Measurements from ENCODE around the gene ATG5. TPM values are rescaled to one million over a fixed set of nuclear protein-coding genes. Genes with fewer than 3 reads are reported as not detected.

ATG5 gene
- total RNA-seq, 1 experiment from 2014 or later, result 26.9 TPM

DNA sequence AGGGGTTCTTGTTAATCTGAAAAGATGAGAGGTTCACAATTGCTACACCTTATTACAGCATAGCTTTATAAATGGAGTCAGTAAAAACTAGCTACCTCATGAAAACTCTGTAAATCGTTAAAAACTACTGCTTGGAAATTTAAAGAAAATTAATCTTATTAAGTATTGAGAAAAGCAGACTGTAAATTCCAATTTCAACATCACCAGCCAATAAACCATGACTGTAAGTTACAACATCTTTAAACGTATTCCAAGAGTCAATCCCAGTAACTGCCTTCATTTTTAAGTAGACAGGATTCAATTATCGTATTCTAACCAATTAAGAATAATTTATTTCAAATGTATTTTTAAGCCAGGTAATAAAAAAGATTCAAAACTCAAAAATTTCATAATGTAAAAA is 70.3 kb downstream of the ATG5 start:
- intact Hi-C loops (cut with micrococcal nuclease; ENCODE audit: unreplicated experiment), result no loop called here
- Mint-ChIP-seq H3K9me3 (ENCODE audit: unreplicated experiment) (no peaks in the 10 kb centered on the region), H3K27me3 (ENCODE audit: insufficient read depth, unreplicated experiment) (no peaks in the 10 kb centered on the region), H3K4me3 (ENCODE audit: unreplicated experiment) (no peak overlapping the region), H3K36me3 (ENCODE audit: insufficient read depth, unreplicated experiment) (no peaks in the 10 kb centered on the region), H3K27ac (ENCODE audit: unreplicated experiment) (no peak overlapping the region), H3K4me1 (ENCODE audit: low read depth, unreplicated experiment) (no peaks in the 10 kb centered on the region)
- Histone ChIP-seq H3K36me3 (ENCODE audit: control insufficient read depth, insufficient read depth, low read length) (no peaks in the 10 kb centered on the region), H3K27me3 (replicated peaks; ENCODE audit: control insufficient read depth, insufficient read depth, low read length) (no peaks in the 10 kb centered on the region), H3K9me3 (no peaks in the 10 kb centered on the region), H3K4me1 (no peaks in the 10 kb centered on the region), H3K4me3 (ENCODE audit: low read depth, low read length) (no peak overlapping the region)
- ChIA-PET CTCF (no interaction called here), POLR2A (no interaction called here)
- TF ChIP-seq, protein P1, sequence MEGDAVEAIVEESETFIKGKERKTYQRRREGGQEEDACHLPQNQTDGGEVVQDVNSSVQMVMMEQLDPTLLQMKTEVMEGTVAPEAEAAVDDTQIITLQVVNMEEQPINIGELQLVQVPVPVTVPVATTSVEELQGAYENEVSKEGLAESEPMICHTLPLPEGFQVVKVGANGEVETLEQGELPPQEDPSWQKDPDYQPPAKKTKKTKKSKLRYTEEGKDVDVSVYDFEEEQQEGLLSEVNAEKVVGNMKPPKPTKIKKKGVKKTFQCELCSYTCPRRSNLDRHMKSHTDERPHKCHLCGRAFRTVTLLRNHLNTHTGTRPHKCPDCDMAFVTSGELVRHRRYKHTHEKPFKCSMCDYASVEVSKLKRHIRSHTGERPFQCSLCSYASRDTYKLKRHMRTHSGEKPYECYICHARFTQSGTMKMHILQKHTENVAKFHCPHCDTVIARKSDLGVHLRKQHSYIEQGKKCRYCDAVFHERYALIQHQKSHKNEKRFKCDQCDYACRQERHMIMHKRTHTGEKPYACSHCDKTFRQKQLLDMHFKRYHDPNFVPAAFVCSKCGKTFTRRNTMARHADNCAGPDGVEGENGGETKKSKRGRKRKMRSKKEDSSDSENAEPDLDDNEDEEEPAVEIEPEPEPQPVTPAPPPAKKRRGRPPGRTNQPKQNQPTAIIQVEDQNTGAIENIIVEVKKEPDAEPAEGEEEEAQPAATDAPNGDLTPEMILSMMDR (IDR thresholded peaks at IDR 0.05; ENCODE audit: insufficient read depth in 1 of 2, low read depth in 1 of 2, low read length in 1 of 2, severe bottlenecking in 1 of 2, unreplicated experiment in 1 of 2), result no peak
- BruUV-seq (replicated peaks), result no TSS peak
- DNase-seq, result no peak

DNA sequence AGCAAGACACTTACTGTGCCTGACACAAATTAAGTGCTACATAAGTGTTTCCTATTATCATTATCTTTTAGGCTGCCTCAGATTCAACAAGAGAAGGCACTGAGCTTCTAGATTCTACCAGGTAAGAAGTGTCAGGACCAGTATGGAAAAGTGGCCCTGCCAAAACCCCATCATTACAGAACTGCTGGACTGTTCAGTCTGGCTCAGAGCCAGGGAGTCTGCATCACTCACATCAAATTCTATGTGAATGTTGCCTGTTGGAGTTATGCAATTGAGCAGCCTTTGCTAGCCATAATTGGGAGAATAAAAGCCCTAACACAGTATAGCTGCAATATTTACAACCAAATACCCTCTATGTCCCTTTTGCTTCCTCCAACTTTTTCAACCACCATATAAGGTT is 70.9 kb downstream of the ATG5 start:
- Histone ChIP-seq H3K36me3 (ENCODE audit: control insufficient read depth, insufficient read depth, low read length) (no peaks in the 10 kb centered on the region), H3K27me3 (replicated peaks; ENCODE audit: control insufficient read depth, insufficient read depth, low read length) (no peaks in the 10 kb centered on the region), H3K4me1 (no peaks in the 10 kb centered on the region), H3K4me3 (ENCODE audit: low read depth, low read length) (no peak overlapping the region), H3K9me3 (no peaks in the 10 kb centered on the region)
- ChIA-PET CTCF (no interaction called here), POLR2A (no interaction called here)
- Mint-ChIP-seq H3K4me1 (ENCODE audit: low read depth, unreplicated experiment) (no peaks in the 10 kb centered on the region), H3K27me3 (ENCODE audit: insufficient read depth, unreplicated experiment) (no peaks in the 10 kb centered on the region), H3K4me3 (ENCODE audit: unreplicated experiment) (no peak overlapping the region), H3K27ac (ENCODE audit: unreplicated experiment) (no peak overlapping the region), H3K9me3 (ENCODE audit: unreplicated experiment) (no peaks in the 10 kb centered on the region), H3K36me3 (ENCODE audit: insufficient read depth, unreplicated experiment) (no peaks in the 10 kb centered on the region)
- TF ChIP-seq, protein P1 (IDR thresholded peaks at IDR 0.05; ENCODE audit: insufficient read depth in 1 of 2, low read depth in 1 of 2, low read length in 1 of 2, severe bottlenecking in 1 of 2, unreplicated experiment in 1 of 2), result no peak
- BruUV-seq (replicated peaks), result no TSS peak
- no peak for DNase-seq
- intact Hi-C loops (cut with micrococcal nuclease; ENCODE audit: unreplicated experiment), result no loop called here

DNA sequence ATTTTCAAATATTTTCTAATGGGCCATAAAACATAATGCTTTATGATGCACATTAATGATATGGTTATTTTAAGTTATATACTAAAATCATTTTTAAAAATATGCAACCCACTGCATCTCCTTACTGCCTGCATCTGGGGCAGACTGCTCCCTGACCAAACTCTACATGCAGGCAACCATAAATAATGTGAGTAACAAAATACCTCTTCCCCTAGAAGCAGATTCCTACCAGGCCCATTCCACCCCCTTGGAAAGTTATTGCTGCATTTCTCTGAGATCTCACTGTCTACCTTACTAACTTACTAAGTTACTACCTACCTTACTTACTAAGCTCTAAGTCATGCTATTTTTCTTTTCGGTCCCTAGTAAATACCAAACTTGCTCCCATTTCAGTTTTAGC is 71.8 kb downstream of the ATG5 start:
- no peaks in the 10 kb centered on the region for H3K4me1 Mint-ChIP-seq (ENCODE audit: low read depth, unreplicated experiment)

More for the DNA sequence above, 71.8 kb downstream of the ATG5 start:
- intact Hi-C loops (cut with micrococcal nuclease; ENCODE audit: unreplicated experiment), result no loop called here
- Histone ChIP-seq H3K9me3 (no peaks in the 10 kb centered on the region), H3K4me3 (ENCODE audit: low read depth, low read length) (no peak overlapping the region), H3K4me1 (no peaks in the 10 kb centered on the region), H3K27me3 (replicated peaks; ENCODE audit: control insufficient read depth, insufficient read depth, low read length) (no peaks in the 10 kb centered on the region), H3K36me3 (ENCODE audit: control insufficient read depth, insufficient read depth, low read length) (no peaks in the 10 kb centered on the region)
- DNase-seq, result no peak
- Mint-ChIP-seq H3K27me3 (ENCODE audit: insufficient read depth, unreplicated experiment) (no peaks in the 10 kb centered on the region), H3K4me3 (ENCODE audit: unreplicated experiment) (no peak overlapping the region), H3K27ac (ENCODE audit: unreplicated experiment) (no peak overlapping the region), H3K9me3 (ENCODE audit: unreplicated experiment) (no peaks in the 10 kb centered on the region), H3K36me3 (ENCODE audit: insufficient read depth, unreplicated experiment) (no peaks in the 10 kb centered on the region)
- CTCF ChIA-PET, result no interaction called here
- TF ChIP-seq, protein P1 (IDR thresholded peaks at IDR 0.05; ENCODE audit: insufficient read depth in 1 of 2, low read depth in 1 of 2, low read length in 1 of 2, severe bottlenecking in 1 of 2, unreplicated experiment in 1 of 2), result no peak
- BruUV-seq (replicated peaks), result no TSS peak
- POLR2A ChIA-PET, result no interaction called here

Data from Caco-2 (cell line).